Measurements from ENCODE around the gene VLDLR. TPM values are rescaled to one million over a fixed set of nuclear protein-coding genes. Genes with fewer than 3 reads are reported as not detected.

VLDLR gene
- total and polyA plus RNA-seq, 4 donors: 2.4 to 46.3 (median 24.0) TPM

DNA sequence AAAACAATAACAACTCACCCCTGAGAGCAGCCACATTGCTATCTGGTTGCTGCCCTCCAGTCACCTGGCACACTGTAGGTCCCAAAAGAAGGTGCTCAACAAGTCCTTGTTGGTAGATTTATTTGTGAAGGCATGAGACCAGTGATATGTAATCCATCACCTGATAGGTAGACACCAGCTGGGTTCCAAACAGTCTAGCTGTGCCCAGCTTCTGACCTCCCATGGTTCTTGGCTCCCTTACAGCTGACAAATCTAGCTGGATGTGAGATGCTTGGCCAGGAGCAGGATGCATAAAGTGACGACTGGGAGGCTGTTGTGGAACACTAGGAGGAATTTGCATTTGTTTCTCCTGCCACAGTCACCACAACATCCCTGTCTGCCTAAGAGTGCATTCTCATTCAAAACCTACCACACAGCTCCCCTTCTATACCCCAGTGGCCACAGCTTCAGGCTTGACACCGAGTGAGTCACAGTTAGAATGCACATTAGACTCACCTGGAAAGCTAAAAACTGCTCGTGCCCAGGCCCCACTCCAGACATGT, 7.8 kb upstream of the VLDLR start:
- H3K4me3 ChIP-seq (ENCODE audit: low read length in 2 of 2): no peak overlapping the region
- H3K4me1 ChIP-seq (ENCODE audit: control insufficient read depth in 1 of 2, insufficient read depth in 2 of 2, low read length in 2 of 2): no peaks in the 10 kb centered on the region
- ATAC-seq (ENCODE audit: low FRiP score) (no peak), DNase-seq (no peak)
- H3K9me3 ChIP-seq (ENCODE audit: control insufficient read depth, low read length): no peaks in the 10 kb centered on the region
- no peaks in the 10 kb centered on the region for H3K27me3 ChIP-seq (ENCODE audit: control insufficient read depth in 1 of 2, insufficient read depth in 2 of 2, low read length in 1 of 2)
- H3K27ac ChIP-seq (ENCODE audit: low read depth in 1 of 2, low read length in 2 of 2): no peak overlapping the region
- intact Hi-C loops (cut with DNase I): loop anchor here in 1 of 2 donors (5.0 kb wide), 1 partner anchor 42 kb away; no protein-coding TSS in a partner anchor
- 74 to 78% methylated on average over 3 of the region's 3 CpGs for WGBS, 2 donors
- H3K36me3 ChIP-seq (ENCODE audit: control insufficient read depth in 1 of 2, insufficient read depth in 2 of 2, low read length in 1 of 2): no peaks in the 10 kb centered on the region

DNA sequence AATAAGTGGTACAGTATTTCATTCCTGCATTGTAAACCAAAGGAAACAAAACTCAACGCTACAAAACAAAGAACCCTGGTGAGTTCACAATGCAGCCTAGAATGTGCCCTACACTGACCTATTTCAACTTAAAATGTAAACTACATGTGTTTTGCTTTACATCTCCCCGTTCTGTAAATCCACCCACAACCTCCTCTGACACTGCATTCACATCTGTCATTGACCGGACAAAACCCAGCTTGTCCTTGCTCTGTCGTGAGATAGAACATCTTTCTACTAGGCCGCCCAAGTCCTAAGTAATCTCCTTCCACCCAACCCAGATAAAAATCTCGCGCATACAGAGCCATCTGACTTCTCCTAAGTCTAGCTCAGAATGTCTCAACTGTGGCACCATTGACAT, 6.1 kb upstream of the VLDLR start:
- H3K4me1 ChIP-seq (ENCODE audit: control insufficient read depth in 1 of 2, insufficient read depth in 2 of 2, low read length in 2 of 2): no peaks in the 10 kb centered on the region
- H3K4me3 ChIP-seq (ENCODE audit: low read length in 2 of 2): no peak overlapping the region
- H3K36me3 ChIP-seq (ENCODE audit: control insufficient read depth in 1 of 2, insufficient read depth in 2 of 2, low read length in 1 of 2): no peaks in the 10 kb centered on the region
- no peak overlapping the region for H3K27ac ChIP-seq (ENCODE audit: low read depth in 1 of 2, low read length in 2 of 2)
- no peaks in the 10 kb centered on the region for H3K27me3 ChIP-seq (ENCODE audit: control insufficient read depth in 1 of 2, insufficient read depth in 2 of 2, low read length in 1 of 2)
- no peaks in the 10 kb centered on the region for H3K9me3 ChIP-seq (ENCODE audit: control insufficient read depth, low read length)
- 87 to 94% methylated on average over 7 of the region's 7 CpGs for WGBS, 2 donors
- intact Hi-C loops (cut with DNase I): no loop called here
- DNase-seq (no peak), ATAC-seq (ENCODE audit: low FRiP score) (peak; percentile 56)

DNA sequence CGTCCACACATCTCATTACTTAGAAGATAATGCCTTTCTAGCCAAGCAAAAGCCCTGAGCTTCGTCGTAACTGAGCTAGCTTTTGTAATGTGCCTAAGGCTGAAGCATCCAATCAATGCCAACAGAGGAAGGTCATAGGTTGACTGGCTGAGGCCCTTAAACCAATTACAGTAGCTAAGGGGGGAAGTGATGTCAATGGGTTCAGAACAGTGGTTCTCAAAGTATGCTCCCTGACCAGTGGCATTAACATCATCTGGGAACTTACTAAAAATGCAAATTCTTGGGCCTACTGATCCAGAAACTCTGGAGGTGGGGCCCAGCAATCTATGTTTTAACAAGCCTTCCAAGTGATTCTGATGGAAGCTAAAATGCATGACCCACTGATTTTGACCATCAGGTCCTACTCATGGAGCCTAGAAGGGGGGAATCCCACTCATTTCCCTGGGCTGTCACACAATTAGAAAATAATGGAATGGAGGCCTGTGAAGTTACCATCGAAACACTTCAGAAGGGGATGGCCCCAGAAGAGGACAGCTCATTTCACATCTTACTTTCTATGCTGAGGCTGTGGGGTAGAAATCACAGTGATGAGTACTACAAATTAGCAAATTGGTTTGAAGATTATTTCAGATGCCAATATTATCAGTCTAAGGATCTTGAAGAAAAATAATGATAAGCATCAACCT, 4.8 kb upstream of the VLDLR start:
- DNase-seq: no peak
- Histone ChIP-seq H3K4me3 (ENCODE audit: low read length in 2 of 2) (no peak overlapping the region), H3K9me3 (ENCODE audit: control insufficient read depth, low read length) (no peaks in the 10 kb centered on the region), H3K27me3 (ENCODE audit: control insufficient read depth in 1 of 2, insufficient read depth in 2 of 2, low read length in 1 of 2) (no peaks in the 10 kb centered on the region), H3K4me1 (ENCODE audit: control insufficient read depth in 1 of 2, insufficient read depth in 2 of 2, low read length in 2 of 2) (no peaks in the 10 kb centered on the region), H3K36me3 (ENCODE audit: control insufficient read depth in 1 of 2, insufficient read depth in 2 of 2, low read length in 1 of 2) (no peaks in the 10 kb centered on the region), H3K27ac (ENCODE audit: low read depth in 1 of 2, low read length in 2 of 2) (no peak overlapping the region)
- WGBS, 2 donors: 95 to 96% methylated on average over 4 of the region's 4 CpGs
- intact Hi-C loops (cut with DNase I): no loop called here
- no peak for ATAC-seq (ENCODE audit: low FRiP score)

DNA sequence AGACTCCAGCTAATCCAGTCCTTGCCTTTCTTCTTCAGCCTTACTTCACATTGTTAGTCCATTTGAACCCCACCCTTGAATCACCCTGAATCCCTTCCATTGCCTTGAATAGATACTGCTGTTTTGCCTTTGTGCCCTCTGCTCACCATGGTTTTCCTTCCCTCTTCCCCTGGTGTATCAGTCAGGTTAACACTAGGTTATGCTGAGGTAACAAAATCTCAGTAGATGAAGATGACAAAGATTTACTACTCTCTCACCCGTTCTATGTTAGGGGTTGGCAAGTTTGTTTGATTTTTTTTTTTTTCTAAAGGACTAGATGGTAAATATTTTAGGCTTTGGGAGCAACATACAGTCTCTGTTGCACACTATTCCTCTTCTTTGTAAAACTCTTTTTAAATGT, 3.3 kb upstream of the VLDLR start:
- Histone ChIP-seq H3K27ac (ENCODE audit: low read depth in 1 of 2, low read length in 2 of 2) (no peak overlapping the region), H3K27me3 (ENCODE audit: control insufficient read depth in 1 of 2, insufficient read depth in 2 of 2, low read length in 1 of 2) (no peaks in the 10 kb centered on the region), H3K36me3 (ENCODE audit: control insufficient read depth in 1 of 2, insufficient read depth in 2 of 2, low read length in 1 of 2) (no peaks in the 10 kb centered on the region), H3K9me3 (ENCODE audit: control insufficient read depth, low read length) (no peaks in the 10 kb centered on the region), H3K4me3 (ENCODE audit: low read length in 2 of 2) (no peak overlapping the region), H3K4me1 (ENCODE audit: control insufficient read depth in 1 of 2, insufficient read depth in 2 of 2, low read length in 2 of 2) (no peaks in the 10 kb centered on the region)
- intact Hi-C loops (cut with DNase I): no loop called here
- no peak for ATAC-seq (ENCODE audit: low FRiP score)
- DNase-seq: no peak
- WGBS, 2 donors: 91 to 95% methylated on average over 1 of the region's 1 CpG

DNA sequence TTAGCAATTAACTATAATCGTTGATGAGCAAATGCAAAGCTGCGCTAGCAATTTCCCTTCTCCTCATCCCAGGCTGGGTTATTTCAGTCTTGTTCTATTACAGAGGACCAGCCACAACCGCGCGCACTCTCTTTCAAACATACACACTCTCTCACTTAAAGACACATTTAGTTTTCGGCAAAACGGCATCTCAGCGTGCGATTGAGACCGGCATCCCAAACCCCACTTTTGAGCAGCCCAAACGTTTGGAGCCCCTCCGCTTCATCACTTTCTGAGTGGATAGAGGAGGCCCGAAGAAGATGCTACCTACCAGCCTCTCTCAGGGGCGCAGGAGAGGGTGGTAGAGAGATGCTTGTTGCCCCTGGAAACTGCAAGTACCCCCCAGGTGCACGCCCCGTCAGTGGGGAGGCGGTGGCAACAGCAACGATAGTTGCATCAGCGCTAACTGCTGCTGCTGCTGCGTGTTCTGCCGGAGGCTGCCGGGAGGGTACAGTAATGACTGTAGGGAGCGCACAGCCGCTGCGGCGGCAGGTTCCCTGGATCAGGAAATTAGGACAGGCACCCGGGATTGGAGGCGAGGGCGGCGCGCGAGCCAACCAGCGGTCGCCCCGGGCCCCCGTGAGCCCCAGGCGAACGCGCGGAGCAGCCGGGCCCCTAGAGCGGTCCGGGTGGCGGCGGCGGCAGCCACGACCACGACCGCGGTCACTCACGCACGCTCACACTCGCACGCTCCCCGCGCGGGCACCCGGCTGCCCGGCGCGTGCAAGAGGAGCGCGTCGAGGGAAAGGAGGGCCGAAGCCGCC, 467 bp upstream of the VLDLR start:
- DNase-seq (peak; percentile 86 to 92), ATAC-seq (ENCODE audit: low FRiP score) (peak; percentile 81)
- intact Hi-C loops (cut with DNase I): loop anchor here (5.0 to 10.0 kb wide), 6 partner anchors 49 to 604 kb away; partner anchors contain the start of genes PUM3 (in 2 of the 2) and SMARCA2 (in 1 of the 2)

DNA sequence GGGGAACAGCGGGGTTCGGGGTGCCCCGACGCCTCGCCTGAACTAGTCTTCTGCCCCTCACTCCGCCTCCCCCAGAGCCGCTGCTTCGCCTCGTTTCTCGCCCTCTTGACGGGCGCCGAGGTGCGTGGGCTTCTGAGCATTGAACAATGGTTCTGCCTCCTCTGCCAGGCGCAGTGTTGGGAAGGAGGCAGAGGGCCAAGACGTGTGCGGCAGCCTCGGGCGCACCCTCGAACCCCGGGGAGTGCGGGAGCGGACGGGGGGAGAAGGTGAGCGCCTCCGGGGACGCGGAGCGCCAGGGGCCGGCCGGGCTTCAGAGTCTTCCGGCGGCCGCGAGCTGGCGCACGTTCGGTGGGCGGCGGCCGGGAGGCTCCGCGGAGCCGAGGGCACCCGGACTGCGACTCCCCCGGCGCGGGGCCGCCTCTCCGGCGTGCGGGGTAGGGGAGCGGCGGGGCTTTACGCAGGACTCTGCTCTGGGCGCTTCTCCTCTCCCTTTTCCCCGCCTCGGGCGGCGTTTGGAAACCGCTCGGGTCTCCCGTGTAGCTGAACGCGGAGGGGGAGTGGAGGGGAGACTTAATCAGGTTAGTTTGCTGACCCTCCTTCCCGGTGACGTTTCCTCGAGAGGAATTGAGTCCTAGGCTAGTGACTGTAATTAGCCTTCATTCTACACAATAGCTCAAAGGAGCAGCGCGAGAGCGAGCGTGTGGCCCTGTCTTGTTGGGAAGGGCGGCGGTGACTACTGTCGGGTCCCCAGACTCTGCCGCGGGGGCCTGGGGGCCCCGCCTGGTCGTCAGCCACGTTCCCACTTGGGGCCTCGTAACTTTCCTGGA, 1.1 kb downstream of the VLDLR start:
- H3K9me3 ChIP-seq (ENCODE audit: control insufficient read depth, low read length): no peaks in the 10 kb centered on the region
- DNase-seq (peak; percentile 47 to 81), ATAC-seq (ENCODE audit: low FRiP score) (peak; percentile 68)
- no peaks in the 10 kb centered on the region for H3K27me3 ChIP-seq (ENCODE audit: control insufficient read depth in 1 of 2, insufficient read depth in 2 of 2, low read length in 1 of 2)
- peak overlapping the region in 1 of 2 donors; percentile 86 for H3K27ac ChIP-seq (ENCODE audit: low read depth in 1 of 2, low read length in 2 of 2)
- intact Hi-C loops (cut with DNase I): loop anchor here (5.0 to 10.0 kb wide), 6 partner anchors 50 to 605 kb away; partner anchors contain the start of genes PUM3 (in 2 of the 2) and SMARCA2 (in 1 of the 2)
- H3K36me3 ChIP-seq (ENCODE audit: control insufficient read depth in 1 of 2, insufficient read depth in 2 of 2, low read length in 1 of 2): no peaks in the 10 kb centered on the region
- H3K4me1 ChIP-seq (ENCODE audit: control insufficient read depth in 1 of 2, insufficient read depth in 2 of 2, low read length in 2 of 2): no peaks in the 10 kb centered on the region
- 1% methylated on average over 63 to 82 of the region's 82 CpGs for WGBS, 2 donors
- H3K4me3 ChIP-seq (ENCODE audit: low read length in 2 of 2): peak overlapping the region; percentile 66 to 80

More for the DNA sequence above, 467 bp upstream of the VLDLR start:
- Histone ChIP-seq H3K36me3 (ENCODE audit: control insufficient read depth in 1 of 2, insufficient read depth in 2 of 2, low read length in 1 of 2) (no peaks in the 10 kb centered on the region), H3K4me3 (ENCODE audit: low read length in 2 of 2) (peak overlapping the region; percentile 66 to 80), H3K27ac (ENCODE audit: low read depth in 1 of 2, low read length in 2 of 2) (no peak overlapping the region), H3K4me1 (ENCODE audit: control insufficient read depth in 1 of 2, insufficient read depth in 2 of 2, low read length in 2 of 2) (no peaks in the 10 kb centered on the region), H3K27me3 (ENCODE audit: control insufficient read depth in 1 of 2, insufficient read depth in 2 of 2, low read length in 1 of 2) (no peaks in the 10 kb centered on the region), H3K9me3 (ENCODE audit: control insufficient read depth, low read length) (no peaks in the 10 kb centered on the region)
- 2 to 3% methylated on average over 45 to 66 of the region's 66 CpGs for WGBS, 2 donors

DNA sequence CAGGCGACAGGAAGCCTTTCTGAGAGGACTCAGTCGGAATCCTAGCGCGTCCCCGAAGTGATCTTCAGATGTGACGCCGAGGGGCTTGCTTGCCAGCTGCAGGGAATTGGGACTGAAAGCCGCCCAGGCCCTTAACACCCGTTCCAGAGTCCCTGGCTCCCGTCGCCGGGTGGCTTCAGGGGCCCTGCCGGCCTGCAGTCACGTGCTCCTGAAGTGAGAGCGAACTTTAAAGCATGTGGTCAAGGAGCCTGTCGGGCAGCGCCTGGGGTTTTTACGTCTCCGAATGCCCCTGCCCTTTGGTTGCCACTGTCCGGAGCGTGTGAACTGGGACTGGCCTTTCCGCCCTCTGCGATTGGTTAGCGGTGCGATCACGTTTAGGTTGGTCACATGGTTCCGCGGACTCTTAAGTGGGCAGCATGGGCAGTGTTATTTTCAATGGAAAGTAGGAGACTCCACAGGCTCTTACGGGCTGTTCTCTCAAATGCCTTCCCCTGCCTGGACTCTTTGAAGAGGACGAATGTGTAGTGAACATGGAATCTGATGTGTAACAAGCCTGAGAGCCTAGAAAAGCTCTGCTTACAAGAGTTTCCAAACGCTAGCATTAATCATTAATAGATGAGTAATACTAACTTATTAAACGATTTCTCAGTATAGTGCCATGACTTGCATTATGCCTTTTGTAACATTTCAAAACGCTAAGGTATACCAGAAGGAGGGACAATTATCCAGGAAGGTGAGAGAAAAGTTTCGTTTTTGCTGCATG, 1.9 kb downstream of the VLDLR start:
- no peaks in the 10 kb centered on the region for H3K4me1 ChIP-seq (ENCODE audit: control insufficient read depth in 1 of 2, insufficient read depth in 2 of 2, low read length in 2 of 2)
- H3K36me3 ChIP-seq (ENCODE audit: control insufficient read depth in 1 of 2, insufficient read depth in 2 of 2, low read length in 1 of 2): no peaks in the 10 kb centered on the region
- H3K4me3 ChIP-seq (ENCODE audit: low read length in 2 of 2): peak overlapping the region; percentile 66 to 80
- 3% methylated on average over 34 of the region's 34 CpGs for WGBS, 2 donors
- no peaks in the 10 kb centered on the region for H3K27me3 ChIP-seq (ENCODE audit: control insufficient read depth in 1 of 2, insufficient read depth in 2 of 2, low read length in 1 of 2)
- intact Hi-C loops (cut with DNase I): loop anchor here (5.0 to 10.0 kb wide), 6 partner anchors 51 to 606 kb away; partner anchors contain the start of genes PUM3 (in 2 of the 2) and SMARCA2 (in 1 of the 2)
- no peaks in the 10 kb centered on the region for H3K9me3 ChIP-seq (ENCODE audit: control insufficient read depth, low read length)
- ATAC-seq (ENCODE audit: low FRiP score) (peak; percentile 78), DNase-seq (peak; percentile 66 to 89)
- H3K27ac ChIP-seq (ENCODE audit: low read depth in 1 of 2, low read length in 2 of 2): peak overlapping the region in 1 of 2 donors; percentile 86

Data from aorta (tissue), 5 donors.